ENCODE results near the gene DST.

The DST gene

GRCh38 chr6:56620229-56620868 is 22.3 kb downstream of the DST start:
- no peak for DNase-seq

GRCh38 chr6:56618050-56618449 is 24.6 kb downstream of the DST start:
- DNase-seq = no peak

- no peak for DNase-seq
Observed at GRCh38 chr6:56616967-56617366, 25.7 kb downstream of the DST start.

GRCh38 chr6:56613247-56613851 is 29.3 kb downstream of the DST start:
- DNase-seq = no peak

DNA sequence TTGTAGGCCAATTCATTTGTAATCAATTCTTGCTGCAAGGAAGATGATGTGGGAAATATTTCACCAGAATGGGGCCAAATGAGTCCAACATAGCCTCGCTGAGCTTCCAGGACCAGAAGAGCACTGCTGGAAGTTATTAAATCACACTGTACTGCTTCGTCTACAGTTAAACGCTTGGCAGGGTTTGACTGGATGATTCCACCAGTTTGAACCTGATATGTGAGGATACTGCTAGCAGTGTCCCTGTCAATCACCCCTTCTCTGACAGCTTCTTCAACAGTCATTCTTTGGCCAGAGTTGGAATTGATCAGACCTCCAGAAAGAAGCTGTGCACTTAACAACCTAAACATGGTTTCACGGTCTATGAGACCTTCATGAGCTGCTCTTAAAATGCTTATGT is 34.4 kb downstream of the DST start:
- DNase-seq = no peak

GRCh38 chr6:56607111-56607752 is 35.5 kb downstream of the DST start:
- no peak for DNase-seq

GRCh38 chr6:56605435-56605834 is 37.3 kb downstream of the DST start:
- no peak for DNase-seq

DNA sequence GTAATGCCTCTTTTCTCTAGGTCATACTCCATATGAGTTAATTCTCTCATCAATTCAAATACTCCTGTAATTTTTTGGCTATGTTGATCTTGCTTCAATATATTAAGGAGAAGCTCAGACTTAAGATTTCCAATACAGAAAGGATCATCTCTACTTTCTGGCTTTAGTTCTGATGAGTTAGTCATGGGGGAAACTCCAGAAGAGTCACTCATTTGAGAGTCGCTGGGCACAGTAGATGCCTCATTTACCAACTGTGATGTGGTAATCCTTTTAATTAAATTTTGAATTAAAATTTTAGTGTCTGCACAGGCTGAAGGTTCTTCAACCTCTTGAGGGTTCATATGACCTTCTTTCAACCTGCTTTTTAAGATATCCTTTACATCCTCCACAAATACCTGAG is 38.5 kb downstream of the DST start:
- no peak for DNase-seq

DNA sequence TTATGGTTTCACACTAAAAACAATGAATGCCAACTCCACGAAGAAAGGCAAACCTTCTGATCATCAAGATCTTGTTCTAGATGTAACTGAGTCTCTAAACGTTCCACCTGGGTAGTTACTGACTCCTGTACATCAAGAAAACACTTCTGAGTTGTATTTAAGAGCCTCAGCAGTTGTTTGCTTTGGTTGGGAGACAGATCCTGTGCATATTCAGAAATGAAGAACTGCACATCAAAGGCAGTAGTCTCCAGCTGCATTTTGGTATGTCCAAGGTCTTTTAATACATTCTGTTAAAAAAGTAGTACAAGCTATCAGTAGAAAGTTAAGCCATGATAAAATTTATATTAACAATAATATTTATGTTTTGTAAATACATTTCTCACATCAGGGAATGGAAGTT is 41.3 kb downstream of the DST start:
- DNase-seq = no peak

DNA sequence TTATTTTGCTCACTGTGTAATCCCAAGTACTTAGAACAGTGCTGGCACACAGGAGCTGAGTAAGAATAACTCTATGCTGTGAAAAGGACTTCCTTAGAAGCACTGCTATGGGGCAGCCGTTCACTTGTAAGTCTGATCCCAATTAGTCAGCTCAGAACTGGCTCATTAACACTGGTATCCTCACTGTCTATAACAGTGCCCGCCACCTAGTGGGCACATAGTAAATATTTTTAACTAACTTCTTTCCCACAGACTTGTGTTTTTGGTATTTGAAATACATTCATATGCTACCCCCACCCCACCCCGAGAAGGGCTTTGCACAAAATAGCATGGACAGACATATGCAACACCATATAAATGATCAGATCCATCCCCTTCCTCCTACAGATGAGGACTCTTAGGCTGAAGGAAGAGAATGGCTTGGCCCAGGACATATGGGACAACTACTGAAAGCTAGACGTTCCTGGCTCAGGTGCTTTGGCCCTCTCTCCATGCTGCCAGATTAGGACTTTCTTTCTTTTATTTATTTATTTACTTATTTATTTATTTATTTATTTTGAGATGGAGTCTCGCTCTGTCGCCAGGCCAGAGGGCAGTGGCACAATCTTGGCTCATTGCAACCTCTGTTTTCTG is 47.1 kb downstream of the DST start:
- peak; percentile 8 for DNase-seq

GRCh38 chr6:56594699-56595098 is 48.0 kb downstream of the DST start:
- DNase-seq = no peak

DNA sequence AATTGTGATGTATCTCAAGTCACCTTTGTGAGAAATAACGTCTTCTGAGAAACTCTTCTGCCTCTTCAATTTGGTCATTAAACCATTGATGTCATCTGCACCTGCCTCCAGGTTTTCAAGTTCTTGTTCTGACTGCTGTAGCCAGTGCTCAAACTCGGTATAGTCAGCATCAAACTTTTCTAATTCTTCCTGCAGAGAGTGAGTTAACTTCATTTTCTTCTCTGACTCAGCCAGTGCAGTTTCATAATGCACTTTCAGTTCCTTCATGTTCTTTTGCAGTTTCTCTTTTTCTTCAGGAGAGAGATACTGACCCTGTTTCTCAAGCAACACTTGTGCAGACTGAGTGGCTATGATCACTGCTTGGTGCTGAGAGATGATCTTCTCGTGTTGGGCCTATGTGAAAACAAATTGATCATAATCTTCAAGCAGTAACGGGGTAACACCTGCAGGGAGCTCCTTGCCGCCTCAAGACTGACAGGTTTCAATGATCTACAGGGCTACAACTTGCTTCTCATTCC is 48.8 kb downstream of the DST start:
- no peak for DNase-seq

DNA sequence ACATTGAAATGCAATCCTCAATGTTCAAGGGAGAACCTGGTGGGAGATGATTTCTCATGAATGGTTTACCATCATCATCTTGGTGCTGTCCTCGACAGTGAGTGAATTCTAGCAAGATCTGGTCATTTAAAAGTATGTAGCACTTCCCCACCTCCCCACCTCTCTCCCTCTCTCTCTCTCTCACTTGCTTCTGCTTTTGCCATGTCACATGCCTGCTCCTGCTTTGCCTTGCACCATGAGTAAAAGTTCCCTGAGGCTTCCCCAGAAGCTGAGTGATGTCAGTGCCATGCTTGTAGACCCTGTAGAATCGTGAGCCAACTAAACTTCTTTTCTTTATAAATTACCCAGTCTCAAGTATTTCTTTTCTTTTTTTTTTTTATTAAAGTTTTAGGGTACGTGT is 60.5 kb downstream of the DST start:
- no peak for DNase-seq

- no peak for DNase-seq
Observed at GRCh38 chr6:56581296-56581925, 61.3 kb downstream of the DST start.

DNA sequence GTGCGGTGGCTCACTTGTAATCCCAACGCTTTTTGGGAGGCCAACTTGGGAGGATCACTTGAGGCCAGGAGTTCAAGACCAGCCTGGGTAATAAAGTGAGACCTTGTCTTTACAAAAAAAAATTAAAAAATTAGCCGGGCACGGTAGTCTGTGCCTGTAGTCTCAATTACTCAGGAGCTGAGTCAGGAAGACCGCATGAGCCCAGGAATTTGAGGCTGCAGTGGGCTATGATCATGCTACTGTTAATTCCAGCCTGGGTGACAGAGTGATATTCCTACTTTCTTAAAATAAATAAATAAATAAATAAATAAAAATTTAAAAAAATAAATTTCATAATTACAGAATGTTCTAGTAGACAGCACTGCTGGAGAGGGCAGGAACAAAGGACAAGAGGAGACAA is 62.4 kb downstream of the DST start:
- DNase-seq = no peak

- no peak for DNase-seq
Observed at GRCh38 chr6:56579155-56579851, 63.4 kb downstream of the DST start.

GRCh38 chr6:56575736-56576135 is 67.0 kb downstream of the DST start:
- no peak for DNase-seq

- no peak for DNase-seq
Observed at GRCh38 chr6:56574292-56574691, 68.4 kb downstream of the DST start.

DNA sequence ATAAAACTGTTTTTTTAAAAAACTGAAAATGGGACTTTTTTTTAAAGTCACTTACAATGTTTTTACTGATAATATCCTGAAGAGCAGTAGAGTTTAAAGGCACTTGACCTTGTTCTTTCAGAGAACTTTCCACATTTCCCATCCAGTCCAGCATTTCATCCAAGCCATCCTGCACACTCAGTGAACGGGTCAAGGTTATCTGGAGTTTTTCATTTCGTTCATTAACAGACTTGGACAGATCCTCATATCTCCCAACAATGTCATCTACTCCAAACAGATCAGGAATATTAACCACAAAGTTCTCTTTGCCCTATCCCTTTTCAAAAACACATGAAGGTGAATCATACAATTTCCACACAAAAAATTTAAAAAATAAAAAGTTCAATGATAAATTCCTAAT is 69.1 kb downstream of the DST start:
- no peak for DNase-seq

- DNase-seq = no peak
Observed at GRCh38 chr6:56572788-56573471, 69.8 kb downstream of the DST start.

- DNase-seq = no peak
Observed at GRCh38 chr6:56571605-56572004, 71.1 kb downstream of the DST start.

Measured in SHP77 treated with DMSO at 0.1 percent for 48 hours (cell line).